Stimulated activated naive CD8-positive, alpha-beta T cell treated with anti-CD3 and anti-CD28 coated beads, Interleukin-15, Interleukin-2, amounts not matched to agents 100 ng/mL and 50 ng/mL, for 24 hours (primary cell): ENCODE measurements around the gene TXN2.

Source experiments
- H3K27ac Mint-ChIP-seq: one replicate; pipeline ENCODE4 v1.8.0; 2021; ENCODE audit warnings: mild to moderate bottlenecking, mixed read lengths
- H3K27me3 Mint-ChIP-seq: one replicate; pipeline ENCODE4 v1.8.0; 2021; ENCODE audit warnings: mixed read lengths
- H3K36me3 Mint-ChIP-seq: one replicate; pipeline ENCODE4 v1.8.0; 2021; ENCODE audit warnings: low read depth, mixed read lengths
- H3K4me1 Mint-ChIP-seq: one replicate; pipeline ENCODE4 v1.8.0; 2021; ENCODE audit warnings: low read depth, mixed read lengths
- H3K4me3 Mint-ChIP-seq: one replicate; pipeline ENCODE4 v1.8.0; 2021; ENCODE audit warnings: mild to moderate bottlenecking, mixed read lengths
- H3K9me3 Mint-ChIP-seq: one replicate; pipeline ENCODE4 v1.8.0; 2021; ENCODE audit warnings: mixed read lengths

The TXN2 gene

GRCh38 chr22:36467946-36468345, 13.5 kb downstream of the TXN2 start:
- no peaks in the 10 kb centered on the region for H3K9me3 Mint-ChIP-seq
- H3K27me3 Mint-ChIP-seq, result no peaks in the 10 kb centered on the region
- H3K4me1 Mint-ChIP-seq, result peaks cover 30% of the 10 kb centered on the region
- peak overlapping the region; percentile 20 for H3K4me3 Mint-ChIP-seq
- peaks cover 19% of the 10 kb centered on the region for H3K36me3 Mint-ChIP-seq
- H3K27ac Mint-ChIP-seq, result peak overlapping the region; percentile 88

DNA sequence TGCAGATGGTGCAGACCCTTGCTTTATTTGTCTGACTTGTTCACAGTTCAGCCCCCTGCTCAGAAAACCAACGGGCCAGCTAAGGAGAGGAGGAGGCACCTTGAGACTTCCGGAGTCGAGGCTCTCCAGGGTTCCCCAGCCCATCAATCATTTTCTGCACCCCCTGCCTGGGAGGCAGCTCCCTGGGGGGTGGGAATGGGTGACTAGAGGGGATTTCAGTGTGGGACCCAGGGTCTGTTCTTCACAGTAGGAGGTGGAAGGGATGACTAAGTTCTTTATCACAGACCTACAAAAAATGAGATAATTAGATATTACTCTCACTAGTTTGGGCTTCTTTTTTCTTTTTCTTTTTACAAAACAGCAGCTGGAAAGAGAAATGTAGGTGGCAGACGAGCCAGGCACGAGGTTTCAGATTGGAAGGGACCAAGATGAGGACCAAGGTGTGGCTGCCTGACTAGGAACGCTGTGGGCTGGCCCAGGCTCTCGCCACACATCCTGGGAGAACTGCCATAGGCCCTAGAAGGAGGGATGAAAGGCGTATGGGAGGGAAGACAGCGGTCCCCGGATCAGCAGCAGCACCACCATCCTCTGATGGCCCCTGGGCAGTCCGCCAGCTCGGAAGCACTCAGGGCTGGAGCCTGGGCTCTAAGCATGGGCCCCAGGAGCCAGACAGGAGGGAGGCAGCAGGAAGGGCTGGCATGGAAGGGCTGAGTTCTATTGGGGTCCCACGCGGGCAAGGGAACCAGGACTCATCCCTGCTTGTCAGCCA, 14.2 kb downstream of the TXN2 start:
- Mint-ChIP-seq H3K27me3 (no peaks in the 10 kb centered on the region), H3K4me3 (peak overlapping the region; percentile 7), H3K9me3 (no peaks in the 10 kb centered on the region), H3K27ac (peak overlapping the region; percentile 88), H3K4me1 (peaks cover 30% of the 10 kb centered on the region), H3K36me3 (peaks cover 13% of the 10 kb centered on the region)

GRCh38 chr22:36466258-36466657, 15.2 kb downstream of the TXN2 start:
- Mint-ChIP-seq H3K27me3 (no peaks in the 10 kb centered on the region), H3K4me3 (no peak overlapping the region), H3K4me1 (peaks cover 30% of the 10 kb centered on the region), H3K27ac (no peak overlapping the region), H3K36me3 (peaks cover 8% of the 10 kb centered on the region), H3K9me3 (no peaks in the 10 kb centered on the region)

GRCh38 chr22:36465232-36466021, 16.0 kb downstream of the TXN2 start:
- no peak overlapping the region for H3K27ac Mint-ChIP-seq
- no peak overlapping the region for H3K4me3 Mint-ChIP-seq
- H3K27me3 Mint-ChIP-seq, result no peaks in the 10 kb centered on the region
- peaks cover 8% of the 10 kb centered on the region for H3K36me3 Mint-ChIP-seq
- H3K9me3 Mint-ChIP-seq, result no peaks in the 10 kb centered on the region
- peaks cover 30% of the 10 kb centered on the region for H3K4me1 Mint-ChIP-seq

DNA sequence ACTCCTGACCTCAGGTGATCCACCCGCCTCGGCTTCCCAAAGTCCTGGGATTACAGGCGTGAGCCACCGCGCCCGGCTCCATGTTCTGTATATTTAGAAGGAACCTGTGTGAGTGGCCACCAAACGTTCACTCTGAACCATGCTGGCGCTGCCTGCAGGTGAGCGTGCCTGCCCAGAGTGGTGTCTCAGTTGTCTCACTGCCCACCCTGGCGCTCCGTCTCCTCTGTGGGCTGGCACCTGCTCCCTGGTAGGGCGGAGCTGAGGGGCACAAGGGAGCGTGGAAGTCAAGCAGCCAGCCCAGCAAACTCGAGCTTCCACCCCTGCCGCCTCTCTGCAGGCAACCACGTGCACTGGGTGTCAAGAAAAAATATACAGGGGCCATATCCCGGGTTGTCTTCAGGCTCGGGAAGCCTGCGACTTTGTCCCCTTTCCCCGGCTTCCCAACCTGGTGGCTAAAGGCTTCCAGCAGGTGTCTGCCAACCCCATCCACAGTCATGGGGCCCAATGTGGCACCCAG, 16.7 kb downstream of the TXN2 start:
- H3K4me3 Mint-ChIP-seq, result no peak overlapping the region
- peaks cover 26% of the 10 kb centered on the region for H3K4me1 Mint-ChIP-seq
- H3K9me3 Mint-ChIP-seq, result no peaks in the 10 kb centered on the region
- no peak overlapping the region for H3K27ac Mint-ChIP-seq
- H3K36me3 Mint-ChIP-seq, result peaks cover 8% of the 10 kb centered on the region
- no peaks in the 10 kb centered on the region for H3K27me3 Mint-ChIP-seq

DNA sequence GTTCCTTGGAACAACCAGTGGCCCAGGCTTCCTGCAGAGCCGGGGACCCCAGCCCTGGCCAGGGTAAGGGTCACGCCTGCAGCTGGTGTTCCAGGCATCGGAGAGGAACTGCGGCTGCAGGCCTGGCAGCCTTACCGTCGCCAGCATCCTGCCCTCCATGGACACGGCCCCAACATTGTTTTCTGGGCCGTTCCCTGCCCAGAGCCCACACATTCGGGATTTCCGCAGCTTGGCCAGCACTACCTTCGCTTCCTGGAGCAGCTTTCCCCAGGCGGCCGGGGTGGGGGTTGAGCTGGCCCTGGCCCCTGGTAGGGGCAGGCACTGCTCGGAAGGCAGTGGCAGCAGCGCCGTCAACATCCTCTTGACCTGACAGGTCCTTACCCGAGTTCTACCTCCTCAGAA, 17.7 kb downstream of the TXN2 start:
- Mint-ChIP-seq H3K27me3 (no peaks in the 10 kb centered on the region), H3K27ac (no peak overlapping the region), H3K36me3 (peaks cover 8% of the 10 kb centered on the region), H3K4me3 (no peak overlapping the region), H3K4me1 (peaks cover 25% of the 10 kb centered on the region), H3K9me3 (no peaks in the 10 kb centered on the region)

DNA sequence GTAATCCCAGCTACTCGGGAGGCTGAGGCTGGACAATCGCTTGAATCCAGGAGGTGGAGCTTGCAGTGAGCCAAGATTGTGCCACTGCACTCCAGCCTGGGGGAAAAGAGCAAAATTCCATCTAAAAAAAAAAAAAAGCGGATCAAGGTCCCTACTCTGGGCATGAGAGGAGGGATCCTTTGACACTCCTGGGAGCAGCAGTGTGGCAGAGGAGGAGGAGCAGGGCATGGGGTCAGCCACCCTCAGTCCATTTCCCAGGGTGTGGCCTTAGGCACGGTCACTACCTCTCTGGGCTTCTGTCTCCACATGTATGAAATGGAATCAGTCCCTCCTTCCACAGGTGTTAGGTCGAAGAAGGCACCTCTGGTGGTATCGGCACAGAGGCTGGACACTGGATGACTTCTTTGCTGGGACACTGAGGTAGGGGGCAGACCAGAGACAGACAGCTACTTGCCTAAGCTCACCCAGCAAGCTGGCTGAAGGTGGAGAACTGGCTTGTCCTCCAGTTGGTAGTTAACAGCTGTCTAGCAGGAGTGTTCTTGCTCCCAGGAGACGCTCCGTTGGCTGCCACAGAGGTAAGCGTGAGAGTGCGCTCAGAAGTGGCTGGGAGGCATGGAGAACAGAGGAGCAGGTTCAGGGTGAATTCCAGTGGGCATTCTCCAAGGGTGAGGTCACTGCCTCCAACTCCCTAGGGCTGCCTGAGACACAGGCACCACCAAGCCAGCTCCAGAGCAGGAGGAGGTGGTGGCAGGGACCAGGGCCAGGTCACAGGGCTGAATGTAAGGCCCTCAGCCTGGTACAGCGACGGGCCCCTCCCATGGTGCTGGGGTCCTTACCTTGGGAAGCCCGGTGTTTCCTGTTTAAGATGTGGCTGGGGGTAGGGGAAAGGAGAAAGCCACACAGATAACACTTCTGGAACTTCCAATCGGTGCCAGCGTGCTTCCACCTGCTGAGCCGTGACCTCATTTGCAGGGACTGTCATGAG, 19.5 kb downstream of the TXN2 start:
- no peak overlapping the region for H3K4me3 Mint-ChIP-seq
- no peaks in the 10 kb centered on the region for H3K9me3 Mint-ChIP-seq
- peaks cover 8% of the 10 kb centered on the region for H3K4me1 Mint-ChIP-seq
- H3K36me3 Mint-ChIP-seq, result peaks cover 3% of the 10 kb centered on the region
- no peaks in the 10 kb centered on the region for H3K27me3 Mint-ChIP-seq
- no peak overlapping the region for H3K27ac Mint-ChIP-seq

DNA sequence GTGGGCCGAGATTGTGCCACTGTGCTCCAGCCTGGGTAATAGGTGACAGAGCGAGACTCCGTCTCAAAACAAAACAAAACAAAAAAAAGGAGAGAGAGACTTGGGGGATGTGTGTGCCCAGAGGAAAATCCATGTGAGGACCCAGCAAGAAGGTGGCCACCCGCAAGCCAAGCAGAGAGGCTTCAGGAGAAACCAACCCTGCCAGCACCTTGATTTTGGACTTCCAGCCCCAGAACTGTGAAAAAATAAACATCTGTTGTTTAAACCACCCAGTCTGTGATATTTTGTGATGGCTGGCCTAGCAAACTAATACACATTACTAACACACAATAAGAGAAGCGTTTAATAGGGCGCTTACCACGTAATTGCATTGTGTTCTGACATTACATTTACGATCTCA, 21.2 kb downstream of the TXN2 start:
- Mint-ChIP-seq H3K4me3 (no peak overlapping the region), H3K36me3 (no peaks in the 10 kb centered on the region), H3K27me3 (no peaks in the 10 kb centered on the region), H3K4me1 (peaks cover 12% of the 10 kb centered on the region), H3K9me3 (no peaks in the 10 kb centered on the region), H3K27ac (no peak overlapping the region)

GRCh38 chr22:36457688-36458450, 23.6 kb downstream of the TXN2 start:
- Mint-ChIP-seq H3K9me3 (no peaks in the 10 kb centered on the region), H3K27ac (no peak overlapping the region), H3K27me3 (no peaks in the 10 kb centered on the region), H3K4me1 (peaks cover 24% of the 10 kb centered on the region), H3K36me3 (no peaks in the 10 kb centered on the region), H3K4me3 (no peak overlapping the region)

DNA sequence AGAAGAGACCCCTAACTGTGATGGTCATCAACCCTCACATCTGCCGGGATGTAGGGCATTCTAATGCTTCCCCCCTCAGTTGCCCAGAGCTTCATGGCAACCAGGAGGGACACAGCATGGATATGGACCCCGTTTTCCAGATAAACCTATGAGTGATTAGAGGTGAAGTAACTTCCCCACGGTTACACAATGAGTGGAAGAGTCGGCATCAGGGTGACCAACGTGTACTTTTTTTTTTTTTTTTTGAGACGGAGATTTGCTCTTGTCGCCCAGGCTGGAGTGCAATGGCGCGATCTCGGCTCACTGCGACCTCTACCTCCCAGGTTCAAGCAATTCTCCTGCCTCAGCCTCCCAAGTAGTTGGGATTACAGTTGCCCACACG, 25.0 kb downstream of the TXN2 start:
- Mint-ChIP-seq H3K36me3 (no peaks in the 10 kb centered on the region), H3K27ac (no peak overlapping the region), H3K27me3 (no peaks in the 10 kb centered on the region), H3K9me3 (no peaks in the 10 kb centered on the region), H3K4me1 (peaks cover 38% of the 10 kb centered on the region), H3K4me3 (no peak overlapping the region)

DNA sequence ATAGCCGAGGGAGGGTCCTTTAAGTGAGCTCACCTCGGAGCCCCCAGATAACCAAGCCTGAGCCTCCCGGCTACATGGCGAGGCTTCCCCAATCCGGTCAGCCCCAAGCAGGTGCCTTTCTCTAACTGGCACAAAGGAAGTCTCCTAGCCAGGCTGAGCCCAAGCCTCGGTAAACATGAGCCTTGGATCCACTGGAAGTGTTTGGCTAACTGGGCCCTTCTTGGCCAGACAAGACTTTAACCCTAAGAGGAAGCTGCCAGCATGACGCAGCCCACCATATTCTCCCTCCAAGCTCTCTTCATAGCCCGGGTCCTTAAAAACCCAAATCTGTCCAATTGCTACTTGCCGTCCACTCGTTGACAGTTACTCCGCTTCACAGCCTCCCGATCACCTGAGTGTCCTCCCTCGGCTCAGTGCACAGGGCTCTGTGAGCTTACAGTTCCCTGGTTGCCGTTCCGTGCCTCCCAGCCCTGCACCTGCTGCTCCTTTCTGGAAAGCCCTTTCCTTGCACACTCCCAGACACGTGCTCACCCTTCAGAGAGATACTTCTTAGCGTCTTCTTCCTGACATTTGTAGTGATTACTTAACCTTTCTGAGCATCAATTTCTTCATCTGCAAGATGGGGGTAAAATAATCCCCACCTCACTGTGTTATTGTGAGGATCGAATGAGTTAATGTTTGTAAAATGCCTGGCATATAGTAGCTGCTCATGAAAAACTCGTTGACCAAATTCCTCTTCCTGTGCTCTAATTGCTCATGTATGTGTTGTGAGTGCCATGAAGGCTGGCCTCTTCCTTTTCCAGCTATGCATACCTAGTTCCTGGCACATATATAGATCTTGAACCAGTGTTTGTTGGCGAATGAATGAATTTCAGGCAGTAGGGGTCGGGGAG, 25.6 kb downstream of the TXN2 start:
- Mint-ChIP-seq H3K4me3 (peak overlapping the region; percentile 40), H3K27me3 (no peaks in the 10 kb centered on the region), H3K36me3 (no peaks in the 10 kb centered on the region), H3K4me1 (peaks cover 45% of the 10 kb centered on the region), H3K27ac (peak overlapping the region; percentile 43), H3K9me3 (no peaks in the 10 kb centered on the region)

DNA sequence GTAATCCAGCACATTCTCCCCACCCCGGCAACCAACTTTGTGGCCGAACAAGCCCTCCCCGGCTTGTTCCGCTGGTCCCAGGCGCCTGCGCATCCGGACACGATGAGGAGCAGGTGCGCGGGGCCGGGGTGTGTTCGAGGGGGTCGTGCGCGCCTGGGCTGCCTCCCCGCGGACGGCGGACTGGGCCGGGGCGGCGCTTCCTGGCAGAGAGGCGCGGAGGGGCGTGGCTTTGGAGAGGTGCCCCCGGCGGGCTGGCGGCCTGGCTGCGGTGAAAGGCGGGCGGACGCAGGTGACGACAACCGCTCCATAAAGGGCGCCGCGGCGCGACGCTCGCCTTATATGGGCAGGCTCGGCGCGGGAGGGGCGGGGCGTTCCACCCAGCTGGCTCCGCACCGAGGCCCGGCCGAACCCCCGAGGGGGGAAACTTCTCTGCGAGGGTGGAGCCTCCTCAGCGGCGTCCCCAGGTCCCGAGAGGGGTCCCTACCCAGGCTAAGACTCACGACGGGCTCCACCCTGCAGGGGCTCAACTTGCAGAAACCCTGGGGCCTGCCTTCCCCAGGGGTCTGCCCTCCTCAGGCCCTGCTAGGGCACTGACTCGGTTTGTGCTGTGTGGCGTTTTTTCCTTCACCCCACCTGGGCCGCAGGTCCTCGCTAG, 26.4 kb downstream of the TXN2 start:
- Mint-ChIP-seq H3K27ac (no peak overlapping the region), H3K27me3 (no peaks in the 10 kb centered on the region), H3K9me3 (no peaks in the 10 kb centered on the region), H3K36me3 (no peaks in the 10 kb centered on the region), H3K4me3 (peak overlapping the region; percentile 74), H3K4me1 (peaks cover 50% of the 10 kb centered on the region)

- Mint-ChIP-seq H3K27ac (peak overlapping the region; percentile 78), H3K36me3 (no peaks in the 10 kb centered on the region), H3K4me1 (peaks cover 55% of the 10 kb centered on the region), H3K9me3 (no peaks in the 10 kb centered on the region), H3K27me3 (no peaks in the 10 kb centered on the region), H3K4me3 (peak overlapping the region; percentile 74)
Observed at GRCh38 chr22:36453855-36454378, 27.5 kb downstream of the TXN2 start.
